ENCODE results near the gene CYS1. TPM values are rescaled to one million over a fixed set of nuclear protein-coding genes. Genes with fewer than 3 reads are reported as not detected.

Gene CYS1
- total RNA-seq, 1 experiment from 2014 or later = 3.7 TPM

DNA sequence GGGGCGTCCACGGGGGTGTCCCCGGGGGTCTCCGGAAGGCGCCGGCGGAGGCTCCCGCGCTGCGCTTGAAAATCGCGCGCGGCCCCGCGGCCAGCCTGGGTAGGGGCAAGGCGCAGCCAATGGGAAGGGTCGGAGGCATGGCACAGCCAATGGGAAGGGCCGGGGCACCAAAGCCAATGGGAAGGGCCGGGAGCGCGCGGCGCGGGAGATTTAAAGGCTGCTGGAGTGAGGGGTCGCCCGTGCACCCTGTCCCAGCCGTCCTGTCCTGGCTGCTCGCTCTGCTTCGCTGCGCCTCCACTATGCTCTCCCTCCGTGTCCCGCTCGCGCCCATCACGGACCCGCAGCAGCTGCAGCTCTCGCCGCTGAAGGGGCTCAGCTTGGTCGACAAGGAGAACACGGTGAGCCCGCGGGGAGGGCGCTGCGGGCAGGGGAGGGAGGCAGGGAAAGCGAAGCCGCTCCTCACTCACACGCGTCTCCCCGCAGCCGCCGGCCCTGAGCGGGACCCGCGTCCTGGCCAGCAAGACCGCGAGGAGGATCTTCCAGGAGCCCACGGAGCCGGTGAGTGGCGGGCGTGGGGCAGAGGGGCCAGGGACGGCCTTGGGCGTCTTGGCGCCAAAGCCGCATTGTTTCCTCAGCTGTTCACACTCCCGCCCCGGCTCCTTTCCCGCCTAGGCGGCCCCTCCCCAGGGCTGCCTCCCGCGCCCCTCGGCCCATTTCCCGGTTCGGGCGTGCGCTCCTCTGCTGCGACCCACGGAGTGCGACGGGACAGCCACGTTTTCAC, 42.5 kb upstream of the CYS1 start, which contains the start of gene RRM2 (continued):
- TF ChIP-seq, protein P1, sequence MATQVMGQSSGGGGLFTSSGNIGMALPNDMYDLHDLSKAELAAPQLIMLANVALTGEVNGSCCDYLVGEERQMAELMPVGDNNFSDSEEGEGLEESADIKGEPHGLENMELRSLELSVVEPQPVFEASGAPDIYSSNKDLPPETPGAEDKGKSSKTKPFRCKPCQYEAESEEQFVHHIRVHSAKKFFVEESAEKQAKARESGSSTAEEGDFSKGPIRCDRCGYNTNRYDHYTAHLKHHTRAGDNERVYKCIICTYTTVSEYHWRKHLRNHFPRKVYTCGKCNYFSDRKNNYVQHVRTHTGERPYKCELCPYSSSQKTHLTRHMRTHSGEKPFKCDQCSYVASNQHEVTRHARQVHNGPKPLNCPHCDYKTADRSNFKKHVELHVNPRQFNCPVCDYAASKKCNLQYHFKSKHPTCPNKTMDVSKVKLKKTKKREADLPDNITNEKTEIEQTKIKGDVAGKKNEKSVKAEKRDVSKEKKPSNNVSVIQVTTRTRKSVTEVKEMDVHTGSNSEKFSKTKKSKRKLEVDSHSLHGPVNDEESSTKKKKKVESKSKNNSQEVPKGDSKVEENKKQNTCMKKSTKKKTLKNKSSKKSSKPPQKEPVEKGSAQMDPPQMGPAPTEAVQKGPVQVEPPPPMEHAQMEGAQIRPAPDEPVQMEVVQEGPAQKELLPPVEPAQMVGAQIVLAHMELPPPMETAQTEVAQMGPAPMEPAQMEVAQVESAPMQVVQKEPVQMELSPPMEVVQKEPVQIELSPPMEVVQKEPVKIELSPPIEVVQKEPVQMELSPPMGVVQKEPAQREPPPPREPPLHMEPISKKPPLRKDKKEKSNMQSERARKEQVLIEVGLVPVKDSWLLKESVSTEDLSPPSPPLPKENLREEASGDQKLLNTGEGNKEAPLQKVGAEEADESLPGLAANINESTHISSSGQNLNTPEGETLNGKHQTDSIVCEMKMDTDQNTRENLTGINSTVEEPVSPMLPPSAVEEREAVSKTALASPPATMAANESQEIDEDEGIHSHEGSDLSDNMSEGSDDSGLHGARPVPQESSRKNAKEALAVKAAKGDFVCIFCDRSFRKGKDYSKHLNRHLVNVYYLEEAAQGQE (IDR thresholded peaks at IDR 0.05; ENCODE audit: low read depth) = no peak

DNA sequence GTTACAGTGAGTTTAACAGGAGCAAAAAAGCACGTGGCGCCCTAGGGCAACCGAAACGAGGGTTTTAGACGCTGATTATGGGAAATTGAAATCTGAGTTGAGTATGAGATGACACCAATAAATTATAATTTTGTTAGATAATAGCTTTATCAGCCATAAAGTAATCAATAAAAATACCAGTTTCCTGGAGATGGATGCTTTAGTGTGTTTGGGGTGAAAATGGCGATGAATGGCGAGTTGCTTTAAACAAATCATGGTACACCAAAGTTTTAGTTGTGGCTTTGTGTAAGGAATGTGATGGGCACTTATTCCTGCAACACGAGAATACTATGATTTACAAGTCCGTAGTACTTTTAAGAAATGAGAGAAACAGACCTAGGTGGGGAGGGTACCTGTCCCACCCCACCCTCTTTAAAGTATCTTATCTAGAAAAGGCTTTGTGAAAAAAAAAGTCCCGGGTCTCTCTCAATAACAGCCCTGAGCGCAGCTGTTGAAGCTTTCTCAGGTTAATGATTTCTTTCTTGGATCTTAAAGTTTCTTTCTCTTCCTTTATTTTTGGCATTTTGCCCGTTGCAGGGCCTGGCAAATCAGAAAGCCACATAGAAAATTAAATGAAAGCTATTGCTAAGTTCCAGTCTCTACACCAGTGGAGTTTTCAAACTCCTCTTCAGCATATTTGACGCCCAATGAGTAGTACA, 40.8 kb upstream of the CYS1 start:
- DNase-seq (ENCODE audit: low read depth, low spot score) (no peak), ATAC-seq (no peak)
- TF ChIP-seq ZFX (IDR thresholded peaks at IDR 0.05) (no peak), POLR2AphosphoS5 (IDR thresholded peaks at IDR 0.05; ENCODE audit: low read depth, low read length) (peak; percentile 59)
- H3K9me3 ChIP-seq (ENCODE audit: control insufficient read depth in 1 of 2, insufficient read depth in 1 of 2, low read depth in 1 of 2, low read length in 2 of 2) = no peaks in the 10 kb centered on the region
- H3K4me2 ChIP-seq (ENCODE audit: low read length) = peak overlapping the region; percentile 88
- H3K27ac ChIP-seq (ENCODE audit: low read depth, low read length) = peak overlapping the region; percentile 80
- intact Hi-C loops (cut with micrococcal nuclease) = loop anchor here (2.0 to 10.0 kb wide), 2 partner anchors 184 to 320 kb away; partner anchors contain the start of gene HPCAL1
- ChIA-PET POLR2A (interaction anchor here (0.6 to 0.8 kb wide), 2 partner anchors 42 to 327 kb away, joined by 3 to 4 read pairs; no protein-coding TSS in a partner anchor), RAD21 (ENCODE audit: low non-redundant PET in 1 of 2, low total read pairs in 2 of 2, uncharacterized antibody in 2 of 2, unreplicated experiment in 2 of 2) (no interaction called here), CTCF (no interaction called here)
- H3K36me3 ChIP-seq (ENCODE audit: control insufficient read depth in 1 of 2, insufficient read depth in 2 of 2, low read length in 2 of 2) = peaks cover 7 to 28% of the 10 kb centered on the region in 2 experiments; a peak in 3 of 4 replicates
- peaks cover 18 to 45% of the 10 kb centered on the region in 2 experiments; a peak in 3 of 4 replicates for H3K4me1 ChIP-seq (ENCODE audit: control insufficient read depth in 1 of 2, insufficient read depth in 2 of 2, low read length in 2 of 2)
- H2AFZ ChIP-seq (ENCODE audit: low read depth, low read length, poor library complexity, severe bottlenecking) = no peak overlapping the region
- H3K9me2 ChIP-seq (ENCODE audit: insufficient read depth) = no peaks in the 10 kb centered on the region
- peak overlapping the region; percentile 99 for H3K9ac ChIP-seq (ENCODE audit: low read length)
- no TSS peak for BruUV-seq (replicated peaks)
- peak overlapping the region; percentile 86 to 96 for H3K4me3 ChIP-seq (replicated peaks in 1 of 2; ENCODE audit: low read depth in 1 of 2, low read length in 2 of 2)
- no peaks in the 10 kb centered on the region for H3K27me3 ChIP-seq (ENCODE audit: insufficient read depth, low read length)
- H3K79me2 ChIP-seq (ENCODE audit: insufficient read depth, low read length) = peaks cover 50% of the 10 kb centered on the region
- peaks cover 13% of the 10 kb centered on the region; the same call in 1 of the 2 replicates for H4K20me1 ChIP-seq (ENCODE audit: insufficient read depth)
